RPMI7951 (cell line): Measurements from ENCODE around the gene ADAMTS15. TPM values are rescaled to one million over a fixed set of nuclear protein-coding genes. Genes with fewer than 3 reads are reported as not detected.
"Not testable (repeated sequence)": the region's sequence is repeated elsewhere in the genome, so short reads cannot be mapped to it uniquely, and the experiment has no call there.

Experiments used
- DNase-seq: peaks from one replicate; pipeline ENCODE4 v3.0.0-alpha.2; 2012; ENCODE audit warnings: low read depth
- total RNA-seq: library from RNA; depleted of rRNA; stranded (reverse); fragments of >200 nt; shearing (Covaris generic); gene quantifications from 2 replicates; pipeline ENCODE4 v1.2.3, GENCODE V29; 2014

ADAMTS15 gene
- total RNA-seq, 1 experiment from 2014 or later: 2.3 TPM

- DNase-seq: no peak
These were observed 12.3 kb upstream of the ADAMTS15 start for GRCh38 chr11:130436171-130436570.

- no peak for DNase-seq
These were observed 10.6 kb upstream of the ADAMTS15 start for GRCh38 chr11:130437848-130438247.

GRCh38 chr11:130438401-130439159 lies 9.9 kb upstream of the ADAMTS15 start:
- DNase-seq: not testable (repeated sequence)

- DNase-seq: no peak
These were observed 9.3 kb upstream of the ADAMTS15 start for GRCh38 chr11:130439160-130439519.

GRCh38 chr11:130439876-130440275 lies 8.6 kb upstream of the ADAMTS15 start:
- no peak for DNase-seq

GRCh38 chr11:130441719-130442118 lies 6.7 kb upstream of the ADAMTS15 start:
- DNase-seq: no peak

GRCh38 chr11:130442737-130443136 lies 5.7 kb upstream of the ADAMTS15 start:
- DNase-seq: no peak

GRCh38 chr11:130445788-130446187 lies 2.7 kb upstream of the ADAMTS15 start:
- no peak for DNase-seq

- no peak for DNase-seq
These were observed 418 bp upstream of the ADAMTS15 start for GRCh38 chr11:130448039-130448415.

GRCh38 chr11:130449310-130449990 lies 1.0 kb downstream of the ADAMTS15 start:
- no peak for DNase-seq

- DNase-seq: no peak
These were observed 1.7 kb downstream of the ADAMTS15 start for GRCh38 chr11:130449996-130450769.

GRCh38 chr11:130451231-130452019 lies 3.0 kb downstream of the ADAMTS15 start:
- DNase-seq: peak; percentile 57

- no peak for DNase-seq
These were observed 3.7 kb downstream of the ADAMTS15 start for GRCh38 chr11:130452176-130452575.

GRCh38 chr11:130452940-130453339 lies 4.5 kb downstream of the ADAMTS15 start:
- no peak for DNase-seq

GRCh38 chr11:130454491-130455252 lies 6.2 kb downstream of the ADAMTS15 start:
- no peak for DNase-seq

GRCh38 chr11:130455483-130456127 lies 7.2 kb downstream of the ADAMTS15 start:
- no peak for DNase-seq

GRCh38 chr11:130456286-130456685 lies 7.8 kb downstream of the ADAMTS15 start:
- DNase-seq: no peak

GRCh38 chr11:130457623-130458409 lies 9.4 kb downstream of the ADAMTS15 start:
- DNase-seq: no peak

- no peak for DNase-seq
These were observed 9.9 kb downstream of the ADAMTS15 start for GRCh38 chr11:130458410-130458729.

- DNase-seq: no peak
These were observed 11.1 kb downstream of the ADAMTS15 start for GRCh38 chr11:130459521-130459920.
